SK-N-SH (cell line): ENCODE data around the gene INS. TPM values are rescaled to one million over a fixed set of nuclear protein-coding genes. Genes with fewer than 3 reads are reported as not detected.

Experiments used
- CTCF ChIA-PET: fragments of 300-600, 350-600 bp; formaldehyde crosslinking; extraction: SDS; loops from one replicate; lab custom pipeline; 2021; lab: Yijun Ruan, JAX
- POLR2A ChIA-PET: fragments of 350-600 bp; sonication (Branson Sonifier 250); formaldehyde crosslinking; extraction: SDS; loops from one replicate; lab custom pipeline; 2020; ENCODE audit warnings: antibody characterized with exemption, inconsistent platforms; lab: Yijun Ruan, JAX
- DNase-seq: peaks from one replicate; pipeline ENCODE4 v3.0.0; 2012
- H2AFZ ChIP-seq: fragments of 200-600 bp; sonication (generic); 2 replicates; pipeline ENCODE4 v1.8.1; 2016; ENCODE audit warnings: antibody characterized with exemption, mild to moderate bottlenecking, low read depth
- H3F3A ChIP-seq: fragments of 200-600 bp; sonication (generic); replicated peaks from 2 replicates; pipeline ENCODE3; 2016; ENCODE audit warnings: antibody characterized with exemption, mild to moderate bottlenecking; ENCODE audit not compliant: insufficient read depth
- H3K27ac ChIP-seq, 2 experiments: fragments of 200-500 bp in 1 of 2; fragments of 200-600 bp in 1 of 2; sonication (Bioruptor generic) in 1 of 2; sonication (generic), shearing (Covaris generic) in 1 of 2; 2 replicates each; pipeline versions ENCODE4 v1.5.1 to v1.6.1; 2014 to 2016; ENCODE audit warnings: low read depth in 2 of 2, inconsistent platforms in 1 of 2, low read length in 1 of 2, mild to moderate bottlenecking in 1 of 2, mixed read lengths in 1 of 2
- H3K27me3 ChIP-seq: fragments of 200-600 bp; sonication (generic), shearing (Covaris generic); 2 replicates; pipeline ENCODE4 v1.6.1; 2016; ENCODE audit warnings: mixed run types; ENCODE audit not compliant: insufficient read depth
- H3K36me3 ChIP-seq, 2 experiments: fragments of 200-500 bp in 1 of 2; fragments of 200-600 bp in 1 of 2; sonication (Bioruptor generic) in 1 of 2; sonication (generic) in 1 of 2; replicated peaks in 1 of 2; 2 replicates each; pipeline versions ENCODE3 to v1.5.1; 2014 to 2016; ENCODE audit warnings: low read length in 1 of 2, mild to moderate bottlenecking in 1 of 2; ENCODE audit not compliant: insufficient read depth in 2 of 2, control insufficient read depth in 1 of 2
- H3K4me1 ChIP-seq, 2 experiments: fragments of 200-500 bp in 1 of 2; fragments of 200-600 bp in 1 of 2; sonication (Bioruptor generic) in 1 of 2; sonication (generic), shearing (Covaris generic) in 1 of 2; 2 replicates each; pipeline versions ENCODE4 v1.5.1 to v1.6.1; 2014 to 2016; ENCODE audit warnings: low read depth in 1 of 2, low read length in 1 of 2, mixed run types in 1 of 2; ENCODE audit not compliant: insufficient read depth in 2 of 2, control insufficient read depth in 1 of 2
- H3K4me2 ChIP-seq: fragments of 200-600 bp; sonication (generic), shearing (Covaris generic); 2 replicates; pipeline ENCODE4 v1.6.1; 2017; ENCODE audit warnings: mixed run types
- H3K4me3 ChIP-seq, 2 experiments: fragments of 200-500 bp in 1 of 2; fragments of 200-600 bp in 1 of 2; sonication (Bioruptor generic) in 1 of 2; sonication (generic), shearing (Covaris generic) in 1 of 2; 2 replicates each; pipeline versions ENCODE4 v1.5.1 to v1.8.1; 2014 to 2016; ENCODE audit warnings: low read depth in 2 of 2, inconsistent platforms in 1 of 2, low read length in 1 of 2, mild to moderate bottlenecking in 1 of 2, mixed read lengths in 1 of 2, moderate library complexity in 1 of 2
- H3K79me2 ChIP-seq: fragments of 200-600 bp; sonication (generic); 2 replicates; pipeline ENCODE4 v1.8.1; 2017; ENCODE audit warnings: mild to moderate bottlenecking; ENCODE audit not compliant: insufficient read depth
- H3K9ac ChIP-seq: fragments of 200-600 bp; sonication (generic); 2 replicates; pipeline ENCODE4 v1.6.1; 2017; ENCODE audit warnings: mixed run types
- H3K9me2 ChIP-seq: fragments of 200-600 bp; sonication (generic); 2 replicates; pipeline ENCODE4 v1.6.1; 2017; ENCODE audit warnings: mixed run types
- H3K9me3 ChIP-seq: fragments of 200-600 bp; sonication (generic); 2 replicates; pipeline ENCODE4 v1.6.1; 2017; ENCODE audit warnings: mixed run types, mild to moderate bottlenecking, moderate library complexity
- H4K20me1 ChIP-seq: fragments of 200-600 bp; sonication (generic); 2 replicates; pipeline ENCODE4 v1.6.1; 2017; ENCODE audit warnings: mild to moderate bottlenecking, mixed run types; ENCODE audit not compliant: insufficient read depth
- ELF1 ChIP-seq: IDR thresholded peaks from 2 replicates; pipeline ENCODE4 v1.4.0; 2012
- EZH2phosphoT487 ChIP-seq: fragments of 200-600 bp; sonication (generic); IDR thresholded peaks from 2 replicates; pipeline ENCODE4 v1.6.1; 2017; ENCODE audit warnings: low read depth, mixed run types, mild to moderate bottlenecking, antibody characterized with exemption, moderate library complexity, borderline replicate concordance
- FOSL2 ChIP-seq: IDR thresholded peaks from 2 replicates; pipeline ENCODE4 v1.4.0; 2012; ENCODE audit warnings: low read depth, mild to moderate bottlenecking, moderate library complexity, borderline replicate concordance
- FOXM1 ChIP-seq: IDR thresholded peaks from 2 replicates; pipeline ENCODE4 v1.4.0; 2012; ENCODE audit warnings: low read depth, mild to moderate bottlenecking
- GATA2 ChIP-seq: sonication (generic); formaldehyde crosslinking; IDR thresholded peaks from 2 replicates; pipeline ENCODE4 v1.5.0; 2020; ENCODE audit warnings: mild to moderate bottlenecking, missing genetic modification reagents
- MEF2A ChIP-seq: IDR thresholded peaks from 2 replicates; pipeline ENCODE4 v1.4.0; 2012; ENCODE audit warnings: low read depth, borderline replicate concordance
- MXI1 ChIP-seq: IDR thresholded peaks from 2 replicates; pipeline ENCODE4 v1.6.1; 2012; ENCODE audit warnings: mild to moderate bottlenecking, low read depth, low read length, improper control_type of control experiment
- NFIC ChIP-seq: IDR thresholded peaks from 2 replicates; pipeline ENCODE4 v1.4.0; 2012; ENCODE audit warnings: borderline replicate concordance
- PBX3 ChIP-seq: IDR thresholded peaks from 2 replicates; pipeline ENCODE4; 2012
- POLR2AphosphoS5 ChIP-seq: IDR thresholded peaks from 2 replicates; pipeline ENCODE4 v1.6.1; 2012; ENCODE audit warnings: low read depth, low read length
- RCOR1 ChIP-seq: fragments of 150-350 bp; IDR thresholded peaks from 2 replicates; pipeline ENCODE4 v1.6.1; 2017; ENCODE audit warnings: antibody characterized with exemption, low read length
- RXRA ChIP-seq: IDR thresholded peaks from 2 replicates; pipeline ENCODE4 v1.4.0; 2012; ENCODE audit warnings: low read depth, mild to moderate bottlenecking, borderline replicate concordance
- SMC3 ChIP-seq: IDR thresholded peaks from 2 replicates; pipeline ENCODE4 v1.6.1; 2012; ENCODE audit warnings: low read depth, low read length, improper control_type of control experiment
- TCF12 ChIP-seq: IDR thresholded peaks from 2 replicates; pipeline ENCODE4 v1.4.0; 2012
- TEAD4 ChIP-seq: IDR thresholded peaks from 2 replicates; pipeline ENCODE4 v1.4.0; 2012; ENCODE audit warnings: mild to moderate bottlenecking, borderline replicate concordance; ENCODE audit not compliant: insufficient read depth
- USF2 ChIP-seq: fragments of 150-350 bp; IDR thresholded peaks from 2 replicates; pipeline ENCODE4 v1.6.1; 2017; ENCODE audit warnings: antibody characterized with exemption, low read length, low read depth, borderline replicate concordance
- YY1 ChIP-seq: IDR thresholded peaks from 2 replicates; pipeline ENCODE4 v1.4.0; 2012; ENCODE audit warnings: low read depth, mild to moderate bottlenecking
- WGBS: methylation state at CpG from one replicate; pipeline ENCODE4 v1.1.6; 2017; ENCODE audit warnings: low lambda C conversion rate; 5-methylcytosine and 5-hydroxymethylcytosine counted together
- polyA plus RNA-seq, 3 experiments: library from polyadenylated mRNA; depleted of rRNA; stranded (reverse); fragments of >200 nt; gene quantifications; 2 replicates each; pipeline ENCODE4 v1.2.3, GENCODE V29; 2012
- TF ChIP-seq, protein P1 (sequence below): IDR thresholded peaks from 2 replicates; pipeline ENCODE4 v1.4.0; 2012; ENCODE audit warnings: low read depth
- TF ChIP-seq, protein P2 (sequence below): IDR thresholded peaks from 2 replicates; pipeline ENCODE4 v1.4.0; 2012; ENCODE audit warnings: low read depth, borderline replicate concordance
- TF ChIP-seq, protein P3 (sequence below): fragments of 200-600 bp; sonication (generic); IDR thresholded peaks from 2 replicates; pipeline ENCODE4 v1.6.1; 2017; ENCODE audit warnings: antibody characterized with exemption, mild to moderate bottlenecking, moderate library complexity

The INS gene
- polyA plus RNA-seq, 1 of the 3 experiments (the other 2 are of a cell fraction): not detected

DNA sequence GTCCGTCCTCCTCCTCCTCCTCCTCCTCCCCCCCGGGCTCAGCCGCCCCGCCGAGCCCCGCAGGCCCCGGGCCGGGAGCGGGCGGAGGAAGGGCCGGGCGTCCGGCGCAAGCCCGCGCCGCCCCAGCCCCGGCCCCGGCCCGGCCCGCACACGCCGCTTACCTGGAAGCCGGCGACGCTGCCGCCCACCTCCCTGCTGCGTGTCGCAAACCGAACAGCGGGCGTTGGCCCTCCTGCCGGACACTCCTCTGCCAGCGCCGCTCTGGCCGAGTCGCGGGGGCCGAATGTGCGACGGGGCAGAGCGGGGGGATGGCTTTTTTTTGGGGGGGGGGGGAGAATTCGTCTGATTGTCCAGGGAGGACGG is 23.0 kb downstream of the INS start (continued):
- TF ChIP-seq USF2 (no peak), EZH2phosphoT487 (no peak), TEAD4 (no peak)

- no peaks in the 10 kb centered on the region for H4K20me1 ChIP-seq
- no peaks in the 10 kb centered on the region for H3K9me3 ChIP-seq
- DNase-seq: peak; percentile 95
- no peaks in the 10 kb centered on the region for H3K79me2 ChIP-seq
- no peak overlapping the region for H2AFZ ChIP-seq
- CTCF ChIA-PET: interaction anchor here (0.5 to 25.3 kb wide), 7 partner anchors 12 to 824 kb away, joined by 3 to 1098 read pairs (median 3); no protein-coding TSS in a partner anchor
- WGBS: 4% methylated on average over 25 of the region's 50 CpGs
- POLR2A ChIA-PET: interaction anchor here (0.6 to 1.9 kb wide), 6 partner anchors 10 to 184 kb away, joined by 3 to 6 read pairs (median 4); no protein-coding TSS in a partner anchor
- peaks cover 37% of the 10 kb centered on the region for H3K27me3 ChIP-seq
- no peaks in the 10 kb centered on the region for H3K9me2 ChIP-seq
- peaks cover 0 to 17% of the 10 kb centered on the region in 2 experiments; a peak in 1 of 4 replicates for H3K4me1 ChIP-seq
- peak overlapping the region in 1 of 2 experiments; percentile 34; a peak in 1 of 4 replicates for H3K27ac ChIP-seq
- no peaks in the 10 kb centered on the region for H3K36me3 ChIP-seq
- H3K4me3 ChIP-seq: peak overlapping the region in 1 of 2 experiments; percentile 41; a peak in 1 of 4 replicates
- TF ChIP-seq USF2 (no peak), FOXM1 (no peak), YY1 (no peak), POLR2AphosphoS5 (no peak), RCOR1 (no peak), ELF1 (no peak), RXRA (no peak), FOSL2 (no peak), GATA2 (no peak), EZH2phosphoT487 (no peak), NFIC (no peak), TEAD4 (no peak), MEF2A (no peak), SMC3 (no peak), TCF12 (no peak), PBX3 (no peak), MXI1 (no peak)
- TF ChIP-seq, protein P1, sequence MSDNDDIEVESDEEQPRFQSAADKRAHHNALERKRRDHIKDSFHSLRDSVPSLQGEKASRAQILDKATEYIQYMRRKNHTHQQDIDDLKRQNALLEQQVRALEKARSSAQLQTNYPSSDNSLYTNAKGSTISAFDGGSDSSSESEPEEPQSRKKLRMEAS: no peak
- TF ChIP-seq, protein P2, sequence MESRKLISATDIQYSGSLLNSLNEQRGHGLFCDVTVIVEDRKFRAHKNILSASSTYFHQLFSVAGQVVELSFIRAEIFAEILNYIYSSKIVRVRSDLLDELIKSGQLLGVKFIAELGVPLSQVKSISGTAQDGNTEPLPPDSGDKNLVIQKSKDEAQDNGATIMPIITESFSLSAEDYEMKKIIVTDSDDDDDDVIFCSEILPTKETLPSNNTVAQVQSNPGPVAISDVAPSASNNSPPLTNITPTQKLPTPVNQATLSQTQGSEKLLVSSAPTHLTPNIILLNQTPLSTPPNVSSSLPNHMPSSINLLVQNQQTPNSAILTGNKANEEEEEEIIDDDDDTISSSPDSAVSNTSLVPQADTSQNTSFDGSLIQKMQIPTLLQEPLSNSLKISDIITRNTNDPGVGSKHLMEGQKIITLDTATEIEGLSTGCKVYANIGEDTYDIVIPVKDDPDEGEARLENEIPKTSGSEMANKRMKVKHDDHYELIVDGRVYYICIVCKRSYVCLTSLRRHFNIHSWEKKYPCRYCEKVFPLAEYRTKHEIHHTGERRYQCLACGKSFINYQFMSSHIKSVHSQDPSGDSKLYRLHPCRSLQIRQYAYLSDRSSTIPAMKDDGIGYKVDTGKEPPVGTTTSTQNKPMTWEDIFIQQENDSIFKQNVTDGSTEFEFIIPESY: no peak
- TF ChIP-seq, protein P3, sequence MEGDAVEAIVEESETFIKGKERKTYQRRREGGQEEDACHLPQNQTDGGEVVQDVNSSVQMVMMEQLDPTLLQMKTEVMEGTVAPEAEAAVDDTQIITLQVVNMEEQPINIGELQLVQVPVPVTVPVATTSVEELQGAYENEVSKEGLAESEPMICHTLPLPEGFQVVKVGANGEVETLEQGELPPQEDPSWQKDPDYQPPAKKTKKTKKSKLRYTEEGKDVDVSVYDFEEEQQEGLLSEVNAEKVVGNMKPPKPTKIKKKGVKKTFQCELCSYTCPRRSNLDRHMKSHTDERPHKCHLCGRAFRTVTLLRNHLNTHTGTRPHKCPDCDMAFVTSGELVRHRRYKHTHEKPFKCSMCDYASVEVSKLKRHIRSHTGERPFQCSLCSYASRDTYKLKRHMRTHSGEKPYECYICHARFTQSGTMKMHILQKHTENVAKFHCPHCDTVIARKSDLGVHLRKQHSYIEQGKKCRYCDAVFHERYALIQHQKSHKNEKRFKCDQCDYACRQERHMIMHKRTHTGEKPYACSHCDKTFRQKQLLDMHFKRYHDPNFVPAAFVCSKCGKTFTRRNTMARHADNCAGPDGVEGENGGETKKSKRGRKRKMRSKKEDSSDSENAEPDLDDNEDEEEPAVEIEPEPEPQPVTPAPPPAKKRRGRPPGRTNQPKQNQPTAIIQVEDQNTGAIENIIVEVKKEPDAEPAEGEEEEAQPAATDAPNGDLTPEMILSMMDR: no peak
- TF ChIP-seq, all 33 proteins: peak for 0
- H3K4me2 ChIP-seq: no peak overlapping the region
- peaks cover 7% of the 10 kb centered on the region for H3F3A ChIP-seq
- H3K9ac ChIP-seq: no peak overlapping the region
Observed at GRCh38 chr11:2137202-2138067, 23.6 kb downstream of the INS start.
